Forelimb muscle (tissue), 1 donor: ENCODE measurements around the gene COX8C. TPM values are rescaled to one million over a fixed set of nuclear protein-coding genes. Genes with fewer than 3 reads are reported as not detected.
"Not testable (repeated sequence)": the region's sequence is repeated elsewhere in the genome, so short reads cannot be mapped to it uniquely, and the experiment has no call there.

ENCODE experiments used
- DNase-seq: peaks from one replicate; pipeline ENCODE4 v3.0.0-alpha.2; 2013; ENCODE audit warnings: low read depth
- polyA plus RNA-seq: library from polyadenylated mRNA; unstranded; fragments of 120-200 nt; gene quantifications from one replicate; pipeline ENCODE4 v1.2.1, GENCODE V29; 2013; ENCODE audit not compliant: insufficient read length

Gene COX8C
- polyA plus RNA-seq, 1 donor: 0.44 TPM

DNA sequence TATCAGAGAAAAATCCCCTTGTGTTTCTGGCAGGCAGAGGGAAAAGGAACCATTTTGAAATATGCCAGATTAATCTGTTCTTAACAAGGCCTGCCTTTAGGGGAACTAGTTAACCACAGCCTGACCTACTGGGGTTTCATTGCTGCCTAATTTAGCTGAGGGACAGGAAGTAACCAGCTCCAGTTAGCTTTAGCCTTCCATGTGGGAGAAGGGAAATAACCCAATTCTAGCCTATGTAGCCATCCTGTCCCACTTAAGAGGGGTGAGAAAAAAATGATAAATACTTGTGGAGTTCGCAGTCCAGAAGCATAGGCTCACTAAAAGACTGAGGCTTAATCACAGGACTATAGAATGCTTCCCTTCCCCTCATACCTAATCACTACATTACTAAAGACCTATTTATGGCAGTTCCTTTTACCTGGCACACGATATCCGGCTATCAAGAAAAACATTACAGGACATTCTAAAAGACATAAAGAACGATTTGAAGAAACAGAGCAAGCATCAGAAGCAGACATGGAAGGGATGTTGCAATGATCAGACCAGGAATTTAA, 22.8 kb downstream of the COX8C start:
- no peak for DNase-seq

DNA sequence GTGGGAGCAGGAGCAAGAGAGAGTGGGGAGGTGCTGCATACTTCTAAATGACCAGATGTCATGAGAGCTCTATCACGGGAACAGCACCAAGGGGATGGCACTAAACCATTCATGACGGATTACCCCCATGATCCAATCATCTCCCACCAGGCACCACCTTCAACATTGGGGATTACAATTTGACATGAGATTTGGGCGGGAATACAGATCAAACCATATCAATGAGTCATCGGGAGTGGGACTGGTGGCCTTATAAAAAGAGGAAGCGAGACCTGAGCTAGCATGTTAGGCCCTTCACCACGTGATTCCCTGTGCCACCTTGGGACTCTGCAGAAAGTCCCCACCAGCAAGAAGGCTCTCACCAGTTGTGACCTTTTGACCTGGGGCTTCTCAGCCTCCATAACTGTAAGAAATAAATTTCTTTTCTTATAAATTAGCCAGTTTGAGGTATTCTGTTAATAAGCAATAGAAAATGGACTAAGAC, 28.7 kb downstream of the COX8C start:
- no peak for DNase-seq

DNA sequence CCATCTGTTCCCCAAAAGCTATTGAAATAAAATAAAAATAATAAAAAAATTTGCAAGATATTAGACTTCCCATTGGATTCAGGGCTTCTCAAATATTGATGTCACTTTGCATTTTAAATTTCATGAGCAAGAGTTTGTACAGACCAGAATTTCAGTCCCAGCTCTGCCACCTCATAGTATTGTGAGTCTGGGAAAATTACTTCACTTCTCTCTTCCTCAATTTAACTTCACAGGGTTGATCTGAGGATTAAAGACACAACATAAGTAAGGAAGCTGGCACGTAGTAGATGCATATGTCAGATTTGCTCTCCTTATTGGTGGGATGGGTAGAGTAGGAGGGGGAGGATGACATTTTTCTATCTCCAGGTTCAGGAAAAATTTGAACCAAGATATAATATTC, 32.8 kb downstream of the COX8C start:
- no peak for DNase-seq

DNA sequence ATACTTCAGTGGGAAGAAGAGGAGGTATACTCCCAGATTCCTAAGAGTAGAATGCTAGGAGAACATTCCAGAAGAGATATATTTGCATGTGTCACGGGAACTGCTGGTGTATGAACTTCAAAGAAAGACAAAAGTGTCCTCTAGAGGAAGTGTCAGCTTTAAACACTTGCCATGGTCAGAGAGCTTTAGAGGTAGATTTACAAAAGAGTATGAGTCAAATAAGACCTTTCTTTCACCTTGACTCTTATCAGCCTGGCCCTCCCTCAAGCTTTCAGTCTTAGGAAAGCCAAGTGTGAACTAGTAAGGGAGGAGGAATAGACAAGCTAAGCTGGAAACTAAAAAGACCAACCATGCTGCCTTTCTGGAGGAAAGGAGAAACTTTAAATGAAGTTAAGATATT, 34.7 kb downstream of the COX8C start:
- DNase-seq: no peak

DNA sequence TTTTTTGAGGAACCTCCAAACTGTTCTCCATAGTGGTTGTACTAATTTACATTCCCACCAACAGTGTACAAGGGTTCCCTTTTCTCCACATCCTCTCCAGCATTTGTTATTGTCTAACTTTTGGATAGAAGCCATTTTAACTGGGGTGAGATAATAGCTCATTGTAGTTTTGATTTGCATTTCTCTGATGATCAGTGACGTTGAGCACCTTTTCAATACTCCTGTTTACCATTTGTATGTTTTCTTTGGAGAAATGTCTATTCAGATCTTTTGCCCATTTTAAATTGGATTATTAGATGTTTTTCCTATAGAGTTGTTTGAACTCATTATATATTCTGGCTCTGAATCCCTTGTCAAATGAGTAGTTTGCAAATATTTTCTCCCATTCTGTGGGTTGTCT, 37.3 kb downstream of the COX8C start:
- not testable (repeated sequence) for DNase-seq

DNA sequence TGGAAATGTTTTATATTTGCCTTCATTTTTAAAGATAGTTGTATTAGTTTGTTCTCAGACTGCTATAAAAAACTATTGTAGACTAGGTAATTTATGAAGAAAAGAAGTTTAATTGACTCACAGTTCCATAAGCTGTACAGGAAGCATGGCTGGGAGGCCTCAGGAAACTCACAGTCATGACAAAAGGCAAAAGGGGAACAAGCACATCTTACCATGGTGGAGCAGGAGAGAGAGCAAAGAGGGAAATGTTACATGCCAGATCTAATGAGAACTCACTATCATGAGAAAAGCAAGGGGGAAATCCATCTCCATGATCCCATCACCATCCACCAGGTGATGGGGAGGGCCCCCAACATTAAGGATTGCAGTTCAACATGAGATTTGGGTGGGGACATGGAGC, 48.2 kb downstream of the COX8C start:
- no peak for DNase-seq

DNA sequence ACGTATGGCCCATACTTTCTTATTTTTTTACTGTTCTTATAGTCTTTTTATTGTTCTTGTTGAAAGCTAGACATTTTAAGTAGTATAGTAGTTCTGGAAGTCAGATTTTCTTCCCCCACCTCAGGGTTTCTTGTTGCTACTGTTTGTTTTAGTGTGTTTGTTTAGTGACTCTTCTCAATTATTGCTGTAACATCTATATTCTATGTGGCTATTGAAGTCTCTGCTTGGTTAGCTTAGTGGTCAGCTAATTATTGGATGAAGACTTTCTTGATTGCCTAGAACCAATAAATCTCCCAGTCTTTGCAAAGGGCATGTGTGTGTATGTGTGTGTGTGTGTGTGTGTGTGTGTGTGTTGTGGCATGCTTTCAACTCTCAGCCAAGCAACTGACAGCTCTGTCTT, 49.5 kb downstream of the COX8C start:
- no peak for DNase-seq

Other genes with a start within 250 kb of the COX8C start
- gene ITPK1, start 231.3 kb upstream of the COX8C start, polyA plus RNA-seq: 14.5 TPM
- gene MOAP1, start 162.3 kb upstream of the COX8C start, polyA plus RNA-seq: 25.6 TPM
- gene LYSET, start 161.9 kb upstream of the COX8C start, polyA plus RNA-seq: 13.9 TPM
- gene GON7, start 140.1 kb upstream of the COX8C start, polyA plus RNA-seq: 8.2 TPM
- 23.7 TPM for gene UBR7, start 139.9 kb upstream of the COX8C start, polyA plus RNA-seq
- gene BTBD7, start 14.1 kb upstream of the COX8C start, polyA plus RNA-seq: 19.3 TPM
- gene UNC79, start 83.8 kb downstream of the COX8C start, polyA plus RNA-seq: 0.38 TPM